GM12875 (cell line): ENCODE data around the gene C4orf33.
"Not testable (repeated sequence)": the region's sequence is repeated elsewhere in the genome, so short reads cannot be mapped to it uniquely, and the experiment has no call there.

ENCODE experiments used
- H3K4me3 ChIP-seq: one replicate; pipeline ENCODE4 v1.5.1; 2011; ENCODE audit warnings: low read depth, low read length, control low read depth
- TF ChIP-seq, protein P1 (sequence below): IDR thresholded peaks from 2 replicates; pipeline ENCODE4 v1.5.1; 2011; ENCODE audit warnings: low read depth, mild to moderate bottlenecking, control low read depth, inconsistent platforms, low read length, moderate library complexity, borderline replicate concordance; ENCODE audit not compliant: insufficient read depth

The C4orf33 gene, protein sequence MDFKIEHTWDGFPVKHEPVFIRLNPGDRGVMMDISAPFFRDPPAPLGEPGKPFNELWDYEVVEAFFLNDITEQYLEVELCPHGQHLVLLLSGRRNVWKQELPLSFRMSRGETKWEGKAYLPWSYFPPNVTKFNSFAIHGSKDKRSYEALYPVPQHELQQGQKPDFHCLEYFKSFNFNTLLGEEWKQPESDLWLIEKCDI

DNA sequence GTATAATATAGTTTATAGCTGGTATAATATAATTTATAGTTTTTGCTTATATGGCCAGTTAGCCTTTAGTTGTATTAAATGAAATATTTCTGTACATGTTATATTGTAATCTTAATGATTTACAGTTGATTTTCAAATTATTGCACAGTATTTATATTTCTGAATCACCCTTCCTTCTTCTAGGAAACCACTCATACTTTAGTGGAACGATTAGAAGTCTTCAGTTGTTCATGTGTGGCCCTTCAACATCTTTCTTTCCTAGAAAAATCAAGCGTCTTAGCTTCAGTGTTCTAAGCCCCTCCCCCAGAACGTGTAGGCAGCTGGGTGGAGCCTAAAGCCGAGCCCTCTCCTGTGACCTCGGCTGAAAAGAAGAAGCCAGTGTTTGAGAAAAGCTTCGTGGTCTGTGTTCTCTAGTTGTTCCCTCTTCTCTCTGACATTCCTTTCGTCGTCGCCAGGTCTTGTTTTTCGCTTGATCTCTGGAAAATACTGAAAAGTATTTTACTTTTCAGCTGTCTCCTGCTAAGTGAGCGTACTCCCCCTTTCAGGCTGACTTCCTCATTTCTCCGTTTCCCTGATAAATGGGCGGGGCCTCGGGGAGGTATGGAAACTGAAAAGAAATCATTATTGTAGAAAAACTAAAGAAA lies at the start of gene C4orf33:
TSS of gene C4orf33 (plus strand) at position 342 of the 644 bp plus-strand sequence. CDS start 6,459 bp downstream, outside the sequence.
- peak within 1 kb of the TSS; percentile 65 for H3K4me3 ChIP-seq
- TF ChIP-seq, protein P1, sequence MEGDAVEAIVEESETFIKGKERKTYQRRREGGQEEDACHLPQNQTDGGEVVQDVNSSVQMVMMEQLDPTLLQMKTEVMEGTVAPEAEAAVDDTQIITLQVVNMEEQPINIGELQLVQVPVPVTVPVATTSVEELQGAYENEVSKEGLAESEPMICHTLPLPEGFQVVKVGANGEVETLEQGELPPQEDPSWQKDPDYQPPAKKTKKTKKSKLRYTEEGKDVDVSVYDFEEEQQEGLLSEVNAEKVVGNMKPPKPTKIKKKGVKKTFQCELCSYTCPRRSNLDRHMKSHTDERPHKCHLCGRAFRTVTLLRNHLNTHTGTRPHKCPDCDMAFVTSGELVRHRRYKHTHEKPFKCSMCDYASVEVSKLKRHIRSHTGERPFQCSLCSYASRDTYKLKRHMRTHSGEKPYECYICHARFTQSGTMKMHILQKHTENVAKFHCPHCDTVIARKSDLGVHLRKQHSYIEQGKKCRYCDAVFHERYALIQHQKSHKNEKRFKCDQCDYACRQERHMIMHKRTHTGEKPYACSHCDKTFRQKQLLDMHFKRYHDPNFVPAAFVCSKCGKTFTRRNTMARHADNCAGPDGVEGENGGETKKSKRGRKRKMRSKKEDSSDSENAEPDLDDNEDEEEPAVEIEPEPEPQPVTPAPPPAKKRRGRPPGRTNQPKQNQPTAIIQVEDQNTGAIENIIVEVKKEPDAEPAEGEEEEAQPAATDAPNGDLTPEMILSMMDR: no peak

DNA sequence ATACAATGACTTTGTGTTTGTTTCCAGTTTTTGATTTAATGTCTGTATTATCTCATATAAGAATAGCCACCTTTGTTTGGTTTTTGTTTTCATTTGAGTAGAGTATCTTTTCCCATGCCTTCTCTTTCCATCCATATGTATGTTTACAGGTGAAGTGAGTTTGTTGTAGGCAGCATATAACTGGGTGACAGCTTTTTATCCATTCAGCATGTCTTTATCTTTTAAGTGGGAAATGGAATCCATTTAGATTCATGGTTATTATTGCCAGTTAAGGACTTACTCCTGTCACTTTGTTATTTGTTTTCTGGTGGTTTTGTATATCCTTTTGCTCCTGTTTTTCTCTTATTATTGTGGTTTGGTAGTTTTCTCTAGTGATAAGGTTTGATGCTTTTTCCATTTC lies 36.9 kb upstream of the C4orf33 start:
- TF ChIP-seq, protein P1: no peak
- H3K4me3 ChIP-seq: no peak overlapping the region

DNA sequence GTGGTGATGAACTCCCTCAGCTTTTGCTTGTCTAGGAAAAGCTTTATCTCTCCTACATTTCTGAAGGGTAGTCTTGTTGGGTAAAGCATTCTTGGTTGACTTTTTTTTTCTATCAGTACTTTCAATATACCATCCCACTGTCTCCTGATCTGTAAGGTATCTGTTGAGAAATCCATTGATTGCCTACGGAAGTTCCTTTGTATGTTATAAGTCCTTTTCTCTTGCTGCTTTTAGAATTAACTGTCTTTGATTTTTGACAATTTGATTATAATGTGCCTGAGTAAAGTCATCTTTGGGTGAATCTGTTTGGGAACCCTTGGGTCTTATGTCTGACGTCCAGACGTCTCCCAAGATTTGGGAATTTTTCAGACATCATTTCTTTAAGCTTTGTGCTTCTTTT lies 33.4 kb upstream of the C4orf33 start:
- TF ChIP-seq, protein P1: no peak
- H3K4me3 ChIP-seq: no peak overlapping the region

DNA sequence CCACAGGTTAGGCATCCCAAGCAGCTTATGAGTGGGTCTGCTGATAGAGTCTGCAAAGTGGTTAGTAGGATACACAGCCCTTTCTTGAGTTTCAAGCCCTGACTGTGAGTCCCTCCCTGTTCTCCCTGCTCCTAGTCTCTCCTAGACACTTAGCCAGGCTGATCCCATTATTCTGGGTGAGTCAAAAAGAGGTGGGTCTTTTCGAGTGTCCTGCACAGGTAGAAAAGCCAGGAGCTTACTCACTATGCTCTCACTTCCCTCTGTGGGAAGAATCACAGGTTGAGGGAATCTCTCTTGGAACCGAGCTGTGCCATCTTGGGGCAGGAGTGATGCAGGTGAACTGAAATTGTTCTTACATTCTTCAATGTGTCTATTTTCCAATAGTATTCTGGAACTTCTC lies 32.3 kb upstream of the C4orf33 start:
- TF ChIP-seq, protein P1: no peak
- no peak overlapping the region for H3K4me3 ChIP-seq

DNA sequence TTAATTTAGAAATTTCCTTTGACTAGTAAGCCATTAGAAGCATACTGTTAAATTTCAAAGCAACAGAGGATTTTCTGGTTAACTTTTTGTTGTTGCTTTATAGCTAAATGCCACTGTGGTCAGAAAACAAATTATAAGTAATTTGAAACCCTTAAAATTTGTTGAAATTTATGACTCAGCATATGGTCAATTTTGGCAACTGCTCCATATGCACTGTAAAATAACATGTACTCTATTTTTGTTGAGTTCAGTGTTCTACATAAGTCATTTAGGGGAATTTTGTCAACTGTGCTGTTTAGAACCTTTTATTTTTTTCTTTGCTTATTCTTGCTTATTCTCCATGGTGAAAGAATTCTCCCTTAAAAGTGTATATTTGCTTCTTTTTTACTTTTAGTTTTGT lies 31.2 kb upstream of the C4orf33 start:
- no peak overlapping the region for H3K4me3 ChIP-seq
- TF ChIP-seq, protein P1: no peak

DNA sequence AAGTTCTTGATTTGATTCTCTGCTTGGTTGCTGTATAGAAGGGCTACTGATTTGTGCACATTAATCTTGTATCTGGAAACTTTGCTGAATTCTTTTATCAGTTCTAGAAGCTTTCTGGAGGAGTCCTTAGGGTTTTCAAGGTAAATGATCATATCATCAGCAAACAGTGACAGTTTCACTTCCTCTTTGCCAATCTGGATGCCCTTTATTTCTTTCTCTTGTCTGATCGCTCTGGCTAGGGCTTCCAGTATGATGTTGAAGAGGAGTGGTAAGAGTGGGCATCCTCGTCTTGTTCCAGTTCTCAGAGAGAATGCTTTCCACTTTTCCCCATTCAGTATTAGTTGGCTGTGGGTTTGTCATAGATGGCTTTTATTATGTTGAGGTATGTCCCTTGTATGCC lies 26.4 kb upstream of the C4orf33 start:
- not testable (repeated sequence) for H3K4me3 ChIP-seq

DNA sequence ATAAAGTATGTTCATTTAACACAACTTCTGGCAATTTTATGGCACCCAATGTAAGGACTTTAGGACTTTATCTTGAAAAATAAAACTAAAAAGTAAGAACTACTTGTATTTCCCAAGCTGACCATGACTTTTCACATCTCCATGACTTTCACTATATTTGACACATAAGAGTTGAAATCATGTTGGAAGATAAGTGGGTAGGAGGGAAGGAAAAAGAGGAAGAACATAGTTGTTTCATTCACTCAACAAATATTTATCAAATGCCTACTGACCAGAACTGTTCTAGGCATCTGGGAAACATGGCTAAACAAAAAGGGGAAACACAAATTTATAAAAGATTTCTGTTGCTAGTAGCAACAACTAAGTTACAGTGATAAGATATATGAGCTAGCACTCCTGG lies 18.6 kb upstream of the C4orf33 start:
- TF ChIP-seq, protein P1: no peak

DNA sequence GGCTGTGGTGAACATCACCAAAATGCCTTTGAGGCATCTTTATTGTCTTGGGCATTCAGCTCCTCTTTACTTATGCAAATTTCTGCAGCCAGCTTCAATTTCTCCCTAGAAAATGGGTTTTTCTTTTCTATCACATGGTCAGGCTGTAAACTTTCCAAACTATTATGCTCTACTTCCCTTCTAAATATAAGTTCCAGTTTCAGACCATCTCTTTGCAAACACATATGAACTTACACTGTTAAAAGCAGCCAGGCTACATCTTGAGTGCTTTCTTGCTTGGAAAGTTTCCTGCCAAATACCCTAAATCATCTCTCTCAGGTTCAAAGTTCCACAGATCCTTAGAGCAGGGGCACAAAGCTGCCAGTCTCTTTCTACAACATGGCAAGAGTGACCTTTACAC lies 15.8 kb upstream of the C4orf33 start:
- TF ChIP-seq, protein P1: no peak
- H3K4me3 ChIP-seq: no peak overlapping the region

More for the DNA sequence above, 18.6 kb upstream of the C4orf33 start:
- H3K4me3 ChIP-seq: no peak overlapping the region
